HG03565 (cell line): ENCODE measurements around the gene CENPB.

Experiments
- ATAC-seq: cut with Tn5 transposase; IDR thresholded peaks from one replicate; pipeline ENCODE4 v1.9.1; 2021; ENCODE audit warnings: mild to moderate bottlenecking, moderate library complexity; ENCODE audit not compliant: unreplicated experiment

Gene CENPB

DNA sequence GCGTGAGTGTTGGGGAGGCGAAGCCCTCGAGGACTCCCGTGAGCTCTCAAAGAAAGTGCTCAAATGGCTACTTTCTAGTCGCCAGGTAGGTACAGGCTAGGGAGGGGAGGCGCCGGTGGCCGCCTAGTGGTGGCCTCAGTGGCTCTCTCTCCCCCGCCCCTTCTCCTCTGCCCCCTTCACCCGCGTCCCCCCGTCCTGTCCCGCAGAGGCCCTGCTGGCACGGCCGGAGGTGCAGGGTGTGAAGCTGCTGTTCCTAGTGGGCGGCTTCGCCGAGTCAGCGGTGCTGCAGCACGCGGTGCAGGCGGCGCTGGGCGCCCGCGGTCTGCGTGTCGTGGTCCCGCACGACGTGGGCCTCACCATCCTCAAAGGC is 35.2 kb downstream of the CENPB start:
- no peak for ATAC-seq

DNA sequence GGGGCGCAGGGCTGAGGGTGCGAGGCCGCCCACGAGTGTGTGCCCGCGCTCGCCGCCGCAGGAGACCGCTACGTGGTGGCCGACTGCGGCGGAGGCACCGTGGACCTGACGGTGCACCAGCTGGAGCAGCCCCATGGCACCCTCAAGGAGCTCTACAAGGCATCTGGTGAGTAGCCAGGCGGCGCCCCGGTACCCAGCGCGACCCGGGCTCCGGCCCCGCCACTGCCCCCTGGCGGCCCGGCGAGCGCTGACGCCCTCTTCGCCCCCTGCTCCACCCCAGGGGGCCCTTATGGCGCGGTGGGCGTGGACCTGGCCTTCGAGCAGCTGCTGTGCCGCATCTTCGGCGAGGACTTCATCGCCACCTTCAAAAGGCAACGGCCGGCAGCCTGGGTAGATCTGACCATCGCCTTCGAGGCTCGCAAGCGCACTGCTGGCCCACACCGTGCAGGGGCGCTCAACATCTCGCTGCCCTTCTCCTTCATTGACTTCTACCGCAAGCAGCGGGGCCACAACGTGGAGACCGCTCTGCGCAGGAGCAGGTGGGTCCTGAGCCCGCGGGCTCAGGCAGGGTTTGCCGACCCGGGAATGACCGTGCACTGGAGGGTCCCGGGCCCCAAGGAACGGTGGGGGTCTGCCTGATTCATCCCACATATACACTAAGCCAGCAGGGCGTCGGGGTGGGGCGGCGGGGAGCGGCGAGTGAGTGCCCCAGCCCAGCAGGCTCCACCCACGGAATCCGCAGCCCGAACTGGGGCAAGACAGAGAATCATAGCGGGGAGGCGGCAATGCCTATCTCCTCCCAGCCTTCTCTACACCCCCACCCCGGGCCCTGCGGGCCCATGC is 36.6 kb downstream of the CENPB start:
- ATAC-seq: no peak

DNA sequence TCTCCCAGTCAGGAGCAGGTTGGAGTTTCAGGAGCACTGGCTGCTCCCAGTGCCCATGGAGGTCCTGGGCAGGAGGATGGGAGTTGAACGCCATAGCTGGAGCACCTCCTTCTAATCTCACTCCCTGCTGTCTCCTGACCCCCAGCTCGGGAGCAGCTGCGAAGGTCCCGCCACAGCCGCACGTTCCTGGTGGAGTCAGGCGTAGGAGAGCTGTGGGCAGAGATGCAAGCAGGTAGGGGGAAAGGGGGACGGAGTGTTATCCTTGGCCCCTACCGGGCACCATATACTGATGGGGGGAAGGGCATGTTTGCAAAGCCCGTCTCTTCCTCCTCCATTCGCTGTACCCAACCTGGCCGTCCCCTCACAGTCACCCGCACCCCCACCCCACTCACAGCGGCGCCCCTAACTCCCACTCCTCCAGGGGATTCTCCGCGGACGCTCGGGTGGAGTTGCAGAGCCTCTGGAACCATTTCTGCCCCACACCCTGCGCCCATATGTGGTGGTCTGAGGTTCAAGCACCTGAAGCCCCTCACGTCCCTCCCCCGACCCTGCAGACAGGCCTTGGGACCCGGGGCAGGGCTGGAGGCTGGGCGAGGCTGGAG is 37.4 kb downstream of the CENPB start:
- ATAC-seq: no peak

DNA sequence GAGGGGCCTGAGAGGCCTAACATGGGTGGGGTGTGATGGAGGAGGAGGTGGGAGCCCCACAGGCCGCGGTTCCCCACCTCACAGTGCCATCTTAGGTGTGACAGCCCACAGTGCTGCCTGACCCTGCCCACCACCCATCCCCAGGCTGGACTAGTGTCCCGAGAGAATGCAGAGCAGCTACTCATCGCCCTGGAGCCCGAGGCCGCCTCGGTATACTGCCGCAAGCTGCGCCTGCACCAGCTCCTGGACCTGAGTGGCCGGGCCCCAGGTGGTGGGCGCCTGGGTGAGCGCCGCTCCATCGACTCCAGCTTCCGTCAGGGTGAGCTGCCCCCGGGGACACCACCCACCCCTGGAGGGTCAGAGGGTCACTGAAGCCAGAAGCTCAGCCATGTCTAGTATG is 38.5 kb downstream of the CENPB start:
- no peak for ATAC-seq

DNA sequence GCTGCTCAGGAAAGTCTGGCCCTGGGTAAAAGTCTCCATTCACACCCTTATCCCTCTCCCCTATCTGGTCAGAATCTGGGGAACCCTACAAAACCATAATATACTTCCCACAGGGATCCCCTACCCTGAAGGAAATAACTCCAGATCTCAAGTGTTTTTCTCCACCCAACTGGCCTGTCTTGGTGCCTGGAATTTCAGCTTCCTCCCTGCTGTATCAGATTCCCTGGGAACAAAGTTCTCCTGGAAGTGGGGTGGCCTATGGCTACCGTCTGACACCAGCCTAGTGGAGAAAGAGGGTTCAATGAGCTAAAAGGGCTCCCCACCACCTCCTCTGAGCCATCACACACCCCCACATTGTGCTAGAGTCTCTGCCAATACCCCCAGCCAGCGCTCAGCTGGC is 39.1 kb downstream of the CENPB start:
- no peak for ATAC-seq

DNA sequence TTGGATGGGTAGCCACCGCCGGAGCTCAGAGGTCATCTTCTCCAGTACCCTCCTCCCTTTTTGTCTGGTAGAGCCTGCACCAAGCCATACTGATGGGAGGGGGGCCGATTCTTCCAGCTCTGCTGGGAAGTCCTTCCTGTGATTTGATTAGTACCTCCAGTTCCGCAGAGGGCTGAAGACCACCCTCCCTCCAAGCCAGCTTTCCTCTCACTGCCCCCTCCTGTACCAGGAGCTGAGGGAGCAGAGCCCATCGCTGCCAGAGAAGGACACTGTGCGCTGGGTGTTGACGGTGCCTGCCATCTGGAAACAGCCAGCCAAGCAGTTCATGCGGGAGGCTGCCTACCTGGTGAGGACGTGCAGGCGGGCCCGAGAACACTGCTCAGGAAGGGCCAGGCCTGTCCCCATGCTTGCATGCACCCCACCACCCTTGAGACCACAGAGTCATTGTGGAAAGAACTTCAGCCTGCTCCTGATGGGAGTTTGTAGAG is 40.8 kb downstream of the CENPB start:
- no peak for ATAC-seq

DNA sequence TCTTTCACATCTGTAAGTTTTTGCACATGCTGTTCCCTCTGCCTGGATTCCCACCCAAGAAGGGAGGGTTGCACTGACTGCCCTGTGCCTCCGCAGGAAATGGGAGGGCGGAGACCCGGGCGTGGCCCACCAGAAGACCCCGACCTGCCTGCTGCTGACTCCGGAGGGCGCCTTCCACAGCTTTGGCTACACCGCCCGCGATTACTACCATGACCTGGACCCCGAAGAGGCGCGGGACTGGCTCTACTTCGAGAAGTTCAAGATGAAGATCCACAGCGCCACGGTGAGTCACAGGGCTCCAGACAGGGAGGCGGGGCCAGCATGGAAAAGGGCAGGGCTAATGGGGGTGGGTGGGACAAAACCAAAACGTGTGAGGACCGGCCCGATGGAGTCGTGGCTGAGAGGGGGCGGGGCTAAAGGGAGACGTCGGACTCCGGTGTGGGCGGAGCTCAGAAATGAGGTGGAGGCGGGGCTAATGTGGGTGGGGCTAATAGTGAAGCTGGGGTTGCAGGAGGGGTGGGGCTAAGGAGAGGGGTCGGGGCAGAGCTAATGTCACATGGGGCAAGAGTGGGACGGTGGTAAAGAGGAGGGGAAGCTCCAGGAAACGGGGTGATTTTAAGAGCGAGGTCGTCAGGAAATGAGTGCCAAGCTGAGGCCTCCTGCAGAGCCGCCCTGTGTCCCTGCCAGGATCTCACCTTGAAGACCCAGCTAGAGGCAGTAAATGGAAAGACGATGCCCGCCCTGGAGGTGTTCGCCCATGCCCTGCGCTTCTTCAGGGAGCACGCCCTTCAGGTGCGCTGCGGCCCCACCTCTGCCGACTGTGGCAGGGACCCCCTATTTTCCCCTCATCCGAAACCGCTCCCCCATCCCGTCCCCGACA is 41.5 kb downstream of the CENPB start:
- ATAC-seq: no peak

DNA sequence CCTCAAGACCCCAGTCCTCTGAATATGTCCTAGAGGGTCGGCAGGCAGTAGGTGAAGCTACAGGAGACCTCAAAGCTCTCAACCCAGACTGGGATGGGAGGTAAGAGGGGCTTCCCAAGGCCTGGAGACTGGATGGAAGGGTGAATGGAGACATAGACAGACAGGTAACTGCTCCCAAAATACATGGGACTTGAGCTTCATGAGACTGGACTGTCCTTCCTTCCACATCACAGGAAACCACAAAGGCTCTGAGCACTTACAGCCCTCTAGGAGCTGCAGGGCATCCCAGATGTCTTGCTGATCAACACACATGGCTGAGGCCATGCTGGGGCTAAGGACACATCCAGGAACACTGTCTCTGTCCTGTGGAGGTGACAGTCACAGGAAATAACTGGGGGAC is 42.5 kb downstream of the CENPB start:
- ATAC-seq: no peak

DNA sequence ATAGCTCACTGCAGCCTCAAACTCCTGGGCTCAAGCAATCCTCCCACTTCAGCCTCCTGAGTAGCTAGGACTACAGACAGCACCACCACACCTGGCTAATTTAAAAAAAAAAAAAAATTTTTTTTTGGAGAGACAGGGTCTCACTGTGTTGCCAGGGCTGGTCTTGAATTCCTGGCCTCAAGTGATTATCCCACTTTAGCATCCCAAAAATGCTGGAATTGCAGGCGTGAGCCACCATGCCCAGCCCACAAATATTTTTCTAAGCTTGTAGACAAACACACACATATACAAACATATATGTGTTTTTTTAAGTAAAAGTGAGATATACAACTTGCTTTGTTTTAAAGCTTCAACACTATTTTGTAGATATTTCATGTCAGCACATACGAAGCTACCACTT is 43.3 kb downstream of the CENPB start:
- no peak for ATAC-seq

DNA sequence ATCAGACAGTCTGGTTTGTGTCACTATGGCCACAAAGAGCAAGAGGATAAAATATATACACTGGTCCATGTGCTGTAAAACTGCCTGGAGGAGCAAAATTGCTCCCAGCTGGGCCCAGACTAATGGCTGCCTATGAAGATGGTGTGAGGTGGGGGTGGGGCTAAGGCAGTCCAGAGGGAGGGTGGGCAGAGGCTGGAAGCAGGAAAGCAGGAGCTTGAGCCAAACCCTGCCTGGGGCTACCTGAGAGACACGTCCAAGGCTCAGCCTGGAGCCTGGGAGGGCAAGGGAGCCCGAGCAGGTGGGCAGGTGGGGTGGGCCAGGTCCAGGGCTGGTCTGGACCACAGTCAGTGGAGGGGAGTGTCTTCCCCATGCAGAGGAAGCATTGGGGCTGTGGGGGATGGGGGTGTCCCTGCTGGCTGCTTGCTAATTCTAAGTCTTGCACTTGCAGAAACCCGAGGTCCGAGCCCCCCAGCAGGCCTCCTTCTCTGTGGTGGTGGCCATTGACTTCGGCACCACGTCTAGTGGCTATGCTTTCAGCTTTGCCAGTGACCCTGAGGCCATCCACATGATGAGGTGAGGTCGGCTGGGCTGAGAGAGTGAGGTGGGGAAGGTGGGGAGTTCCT is 44.6 kb downstream of the CENPB start:
- ATAC-seq: no peak

DNA sequence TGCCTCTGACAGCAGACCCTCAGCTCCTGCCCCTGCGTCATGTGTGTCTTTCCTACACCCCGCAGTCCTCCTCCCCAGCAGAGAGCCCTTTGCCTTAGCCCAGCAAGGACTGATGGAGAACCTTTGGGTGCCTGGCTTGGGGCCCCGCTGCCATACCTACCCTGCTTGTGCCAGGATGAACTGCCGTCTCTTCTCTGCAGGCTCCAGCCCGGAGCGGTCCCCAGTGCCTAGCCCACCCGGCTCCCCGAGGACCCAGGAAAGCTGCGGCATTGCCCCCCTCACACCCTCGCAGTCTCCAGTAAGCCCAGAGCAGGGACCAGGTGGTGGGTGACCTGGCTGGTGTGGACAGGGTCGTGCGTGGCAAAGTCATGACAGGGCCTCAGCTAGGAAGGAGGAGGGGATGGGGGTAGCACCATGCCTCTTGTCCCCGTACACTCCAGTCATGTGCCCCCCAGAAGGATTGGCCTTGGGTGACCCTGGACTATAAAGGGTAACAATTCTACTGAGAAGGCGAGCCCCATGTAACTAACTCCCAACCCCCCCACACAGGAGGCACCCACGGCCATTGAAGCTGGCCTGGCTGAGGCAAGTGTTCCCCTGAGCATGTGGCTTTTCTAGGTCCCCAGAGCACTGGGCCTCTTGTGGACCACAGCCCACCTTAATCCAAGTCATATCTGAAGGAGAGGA is 45.8 kb downstream of the CENPB start:
- ATAC-seq: no peak

DNA sequence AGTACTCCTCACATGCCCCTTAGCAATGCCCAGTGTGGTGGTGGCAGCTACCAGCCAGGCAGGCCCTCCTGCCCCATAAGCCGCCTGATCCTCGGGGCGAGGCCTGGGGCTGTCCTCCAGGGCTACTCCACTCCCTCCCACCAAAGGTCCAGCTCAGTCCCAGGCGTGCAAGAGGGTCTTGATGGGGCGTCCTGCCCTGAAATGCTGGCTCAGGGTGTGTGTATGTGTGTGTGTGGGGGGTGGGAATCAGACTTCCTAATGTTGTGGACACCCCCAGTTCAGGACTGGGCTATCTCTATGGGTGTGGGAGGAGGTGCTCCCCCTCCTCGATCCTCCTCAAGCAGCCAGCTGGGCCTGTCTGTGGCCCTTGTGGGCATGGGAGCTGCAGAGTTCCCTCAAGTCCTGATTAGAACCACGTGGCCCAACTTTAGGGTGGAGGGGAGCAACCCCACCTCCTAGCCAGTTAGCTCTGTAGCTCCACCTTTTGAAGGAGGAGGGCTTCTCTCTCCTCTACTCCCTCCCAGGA is 46.6 kb downstream of the CENPB start:
- no peak for ATAC-seq

DNA sequence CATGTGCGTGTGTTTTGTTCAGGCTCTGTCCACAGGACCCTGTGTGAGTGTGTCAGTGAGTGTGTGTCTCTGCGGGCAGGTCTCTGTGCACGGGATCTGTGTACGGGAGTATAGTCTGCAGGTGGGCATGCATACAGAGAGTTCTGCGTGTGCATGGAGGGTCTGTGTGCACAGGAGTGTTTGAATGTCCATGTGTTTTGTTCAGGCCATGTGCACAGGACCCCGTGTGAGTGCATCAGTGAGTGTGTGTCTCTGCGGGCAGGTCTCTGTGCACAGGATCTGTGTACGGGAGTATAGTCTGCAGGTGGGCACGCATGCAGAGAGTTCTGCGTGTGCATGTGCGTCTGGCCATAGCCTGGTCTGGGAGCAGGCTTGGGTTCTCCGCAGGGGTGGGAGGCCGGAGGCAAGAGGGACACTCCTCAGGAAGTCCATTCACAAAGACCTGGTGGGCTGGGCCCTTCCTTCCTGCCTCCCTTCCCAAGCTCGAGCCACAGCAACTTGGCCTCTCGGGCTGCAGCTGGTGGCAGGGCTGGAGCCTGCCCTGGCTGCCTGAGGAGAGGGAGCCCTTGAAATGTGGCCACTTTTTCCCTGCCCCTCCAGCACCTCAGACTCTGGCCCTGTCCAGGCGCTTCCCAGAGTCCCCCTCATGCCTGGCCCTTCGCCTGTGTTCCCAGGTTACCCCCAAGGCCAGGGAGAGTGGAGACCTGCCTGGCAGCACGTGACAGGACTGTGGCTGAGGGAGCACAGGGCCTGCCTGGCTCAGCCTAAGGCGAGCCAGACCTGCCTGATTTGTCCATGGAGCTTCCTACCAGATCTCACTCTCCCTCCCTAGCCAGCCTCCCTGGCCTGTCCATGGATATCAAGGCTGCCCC is 47.2 kb downstream of the CENPB start:
- ATAC-seq: no peak

DNA sequence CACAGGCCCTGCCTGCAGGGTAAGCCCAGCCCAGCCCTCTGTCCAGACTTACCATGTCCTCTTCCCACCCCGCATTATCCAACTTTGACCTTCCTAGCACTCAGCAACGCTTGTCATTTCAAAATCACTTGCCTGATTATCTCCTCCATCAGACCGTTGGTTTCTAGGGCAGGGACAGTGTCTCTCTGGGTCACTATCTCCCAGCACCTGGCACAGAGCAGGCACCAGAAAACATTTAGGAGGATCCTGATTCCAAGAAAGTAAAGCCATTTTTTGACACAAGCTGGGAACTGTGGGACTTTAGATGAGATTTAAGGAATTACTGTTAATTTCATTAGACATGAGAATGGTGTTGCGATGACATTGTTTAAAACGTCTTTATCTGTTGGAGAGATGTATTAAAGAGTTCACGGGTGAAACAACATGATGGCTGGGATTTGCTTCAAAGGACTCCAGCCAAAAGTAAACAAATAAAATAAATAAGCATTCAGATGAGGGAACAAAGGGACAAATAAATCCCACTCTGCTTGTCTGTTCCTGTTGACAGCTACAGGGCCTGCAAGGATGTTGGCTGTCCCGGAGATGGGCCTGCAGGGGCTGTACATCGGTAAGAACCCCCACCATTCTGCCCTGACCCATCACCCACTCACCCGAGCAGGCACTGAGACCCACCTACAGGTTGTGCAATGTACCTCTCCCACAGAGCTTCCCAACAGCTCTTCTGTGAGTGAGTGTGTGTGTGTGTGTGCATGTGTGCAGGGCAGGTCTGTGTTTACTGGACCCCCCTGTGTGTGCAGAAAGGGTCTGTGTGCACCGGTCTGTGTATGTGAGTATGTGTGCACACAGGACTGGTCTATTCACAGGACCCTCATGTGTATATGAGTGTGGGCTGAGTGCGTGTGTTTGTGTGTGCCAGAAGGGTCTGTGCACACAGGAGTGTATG is 48.2 kb downstream of the CENPB start:
- ATAC-seq: no peak

DNA sequence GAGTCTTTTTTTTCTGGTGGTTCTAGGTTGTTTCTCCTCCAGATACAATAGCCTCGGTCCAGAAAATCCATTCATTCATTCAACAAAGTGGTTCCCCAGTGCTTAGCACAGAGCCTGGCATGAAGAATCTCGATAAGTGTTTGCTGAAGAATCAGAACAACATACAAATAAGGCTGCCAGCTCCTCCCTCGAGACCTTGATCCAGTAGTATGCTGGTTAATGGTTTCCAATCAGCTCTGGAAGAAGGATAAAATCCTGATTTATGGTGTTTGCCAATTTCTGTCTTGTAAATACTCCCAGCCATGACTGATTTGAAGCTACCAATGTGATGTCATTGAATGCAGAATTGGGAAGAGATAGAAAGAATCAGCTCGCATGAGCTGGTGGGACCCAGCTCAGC is 50.8 kb downstream of the CENPB start:
- ATAC-seq: no peak

DNA sequence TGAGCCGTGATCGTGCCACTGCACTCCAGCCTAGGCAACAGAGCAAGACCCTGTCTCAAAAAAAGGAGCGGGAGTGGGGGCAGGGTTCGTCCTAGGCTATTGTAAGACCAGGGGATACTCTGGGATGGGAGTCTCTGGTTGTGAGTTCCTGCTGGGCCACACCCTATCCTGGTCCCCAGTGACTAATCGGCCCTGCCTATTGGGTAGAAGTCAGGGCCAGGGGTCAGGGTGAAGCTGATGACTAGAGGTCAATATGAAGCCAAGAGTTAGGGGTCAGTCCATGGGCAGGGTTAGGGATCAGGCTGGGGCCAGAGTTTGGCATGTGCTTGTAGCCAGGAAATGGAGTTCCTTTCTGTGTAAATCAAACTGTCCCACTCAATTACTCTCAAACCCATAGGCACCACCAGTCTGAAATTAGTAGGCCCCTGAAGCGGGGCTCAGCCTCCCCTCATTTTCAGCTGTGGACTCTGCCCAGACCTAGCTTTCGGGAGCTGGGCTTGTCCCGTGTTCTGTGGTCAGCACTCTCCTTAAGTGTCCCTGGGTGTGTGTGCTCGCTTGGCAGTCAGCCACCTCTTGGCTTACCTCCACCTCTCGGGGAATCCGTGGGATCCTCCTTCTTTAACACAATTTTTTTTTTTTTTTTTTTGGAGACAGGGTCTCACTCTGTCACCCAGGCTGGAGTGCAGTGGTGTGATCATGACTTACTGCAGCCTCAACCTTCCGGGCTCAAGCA is 52.3 kb downstream of the CENPB start:
- ATAC-seq: no peak
